Stimulated activated CD4-positive, alpha-beta T cell treated with anti-CD3 and anti-CD28 coated beads, Interleukin-4, amount 100 ng/mL, for 48 hours (primary cell): ENCODE results near the gene IL13RA2.

Experiments
- DNase-seq, 2 donors: peaks; one replicate each; pipeline ENCODE4 v3.0.0-alpha.2; 2020; ENCODE audit warnings: low read depth in 2 of 2

The IL13RA2 gene

DNA sequence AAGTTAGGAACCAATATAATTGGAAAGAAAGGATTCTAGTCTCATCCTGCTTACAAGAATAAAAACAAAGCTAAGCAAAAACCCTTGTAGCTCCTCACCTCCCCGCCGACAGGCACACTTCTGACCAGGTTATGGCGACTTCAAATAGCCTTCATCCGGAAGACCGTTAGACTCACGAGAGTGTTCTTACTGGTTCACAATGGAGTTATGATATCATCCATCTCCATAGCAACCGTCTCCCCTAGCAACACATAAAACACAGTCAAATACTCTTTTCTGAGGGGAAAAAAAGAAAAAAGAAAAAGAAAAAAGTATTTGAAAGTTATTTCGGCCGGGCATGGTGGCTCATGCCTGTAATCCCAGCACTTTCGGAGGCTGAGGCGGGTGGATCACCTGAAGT lies at the start of gene IL13RA2:
TSS of gene IL13RA2 (minus strand) at position 162 of the 400 bp plus-strand sequence. CDS start 347 bp downstream, outside the sequence.
- DNase-seq, result no peak

- no peak for DNase-seq
Measured at GRCh38 chrX:115065304-115065703, 47.9 kb upstream of the IL13RA2 start.

DNA sequence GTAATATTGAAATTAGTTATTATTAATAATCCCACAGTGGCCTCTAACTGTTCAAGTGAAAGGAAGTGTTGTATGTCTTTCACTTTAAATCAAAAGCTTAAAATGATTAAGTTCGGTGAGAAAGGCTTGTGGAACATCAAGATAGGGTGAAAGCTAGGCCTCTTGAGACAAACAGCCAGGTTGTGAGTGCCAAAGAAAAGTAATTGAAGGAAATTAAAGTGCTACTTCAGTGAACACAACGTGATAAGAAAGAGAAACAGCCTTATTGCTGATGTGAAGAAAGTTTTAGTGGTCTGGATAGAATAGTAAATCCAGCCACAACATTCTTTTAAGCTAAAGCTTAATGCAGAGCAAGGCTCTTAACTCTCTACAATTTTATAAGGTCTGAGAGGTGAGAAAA lies 42.6 kb upstream of the IL13RA2 start:
- DNase-seq, result no peak

GRCh38 chrX:115058276-115058675 lies 40.9 kb upstream of the IL13RA2 start:
- DNase-seq, result no peak

- DNase-seq, result no peak
Measured at GRCh38 chrX:115054876-115055275, 37.5 kb upstream of the IL13RA2 start.

DNA sequence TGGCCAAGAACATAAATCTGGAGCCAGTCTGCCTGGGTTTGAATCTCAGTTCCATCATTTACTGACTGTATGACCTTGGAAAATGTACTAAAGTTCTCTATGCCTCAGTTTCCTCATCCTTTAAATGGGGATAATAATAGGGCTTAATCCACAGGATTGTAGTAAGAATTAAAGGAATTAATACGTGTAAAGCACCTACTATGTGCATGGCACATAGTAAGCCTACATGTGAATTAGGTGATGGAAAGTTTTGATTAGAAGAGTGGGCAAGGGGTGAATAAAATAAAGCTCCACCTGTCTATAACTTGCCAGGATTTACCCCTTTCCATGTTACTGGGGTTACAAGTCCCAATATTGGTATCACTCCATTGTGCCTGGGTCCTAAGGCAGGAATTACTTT lies 35.8 kb upstream of the IL13RA2 start:
- no peak for DNase-seq

- no peak for DNase-seq
Measured at GRCh38 chrX:115047715-115048114, 30.3 kb upstream of the IL13RA2 start.

GRCh38 chrX:115047181-115047580 lies 29.8 kb upstream of the IL13RA2 start:
- no peak for DNase-seq

- no peak for DNase-seq
Measured at GRCh38 chrX:115040417-115040816, 23.0 kb upstream of the IL13RA2 start.

GRCh38 chrX:115038406-115038805 lies 21.0 kb upstream of the IL13RA2 start:
- DNase-seq, result no peak

GRCh38 chrX:115036029-115036428 lies 18.6 kb upstream of the IL13RA2 start:
- DNase-seq, result no peak

DNA sequence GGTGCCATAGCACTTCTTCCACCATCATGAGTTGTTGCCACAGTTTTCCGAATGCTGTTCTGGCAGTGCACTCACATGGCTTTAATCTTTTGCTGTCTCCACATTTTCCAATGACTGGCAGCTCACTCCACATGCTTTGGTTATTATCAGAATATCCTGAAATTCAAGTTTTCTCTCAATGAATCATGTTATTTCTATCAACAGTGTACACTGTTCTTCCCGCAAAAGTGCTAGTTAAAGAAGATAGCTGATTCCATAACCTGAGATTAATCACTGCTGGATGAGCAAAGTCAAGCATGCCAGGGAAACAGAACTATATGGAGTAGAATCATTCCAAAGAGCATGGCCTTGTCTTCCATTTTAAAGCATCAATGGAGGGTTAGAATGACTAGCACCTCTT lies 14.6 kb upstream of the IL13RA2 start:
- no peak for DNase-seq

- no peak for DNase-seq
Measured at GRCh38 chrX:115030625-115031024, 13.2 kb upstream of the IL13RA2 start.

GRCh38 chrX:115029869-115030570 lies 12.6 kb upstream of the IL13RA2 start:
- no peak for DNase-seq

GRCh38 chrX:115029440-115029839 lies 12.0 kb upstream of the IL13RA2 start:
- DNase-seq, result no peak

DNA sequence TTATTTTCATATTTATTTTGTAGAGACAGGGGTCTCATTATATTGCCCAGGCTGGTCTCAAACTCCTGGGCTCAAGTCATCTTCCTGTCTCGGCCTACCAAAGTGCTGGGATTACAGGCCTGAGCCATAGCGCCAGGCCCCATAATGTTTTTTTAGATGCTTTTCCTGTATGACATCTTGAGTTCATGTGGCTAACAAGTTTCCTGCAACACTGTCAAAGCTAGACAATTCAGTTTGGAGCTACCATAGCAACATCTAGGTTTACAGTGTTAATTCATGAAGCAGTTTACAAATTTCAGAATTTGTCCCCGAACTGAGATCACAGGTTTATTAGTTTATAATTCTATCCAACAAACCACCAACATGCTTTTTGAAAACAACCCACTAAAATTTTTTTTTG lies 6.4 kb upstream of the IL13RA2 start:
- DNase-seq, result no peak

DNA sequence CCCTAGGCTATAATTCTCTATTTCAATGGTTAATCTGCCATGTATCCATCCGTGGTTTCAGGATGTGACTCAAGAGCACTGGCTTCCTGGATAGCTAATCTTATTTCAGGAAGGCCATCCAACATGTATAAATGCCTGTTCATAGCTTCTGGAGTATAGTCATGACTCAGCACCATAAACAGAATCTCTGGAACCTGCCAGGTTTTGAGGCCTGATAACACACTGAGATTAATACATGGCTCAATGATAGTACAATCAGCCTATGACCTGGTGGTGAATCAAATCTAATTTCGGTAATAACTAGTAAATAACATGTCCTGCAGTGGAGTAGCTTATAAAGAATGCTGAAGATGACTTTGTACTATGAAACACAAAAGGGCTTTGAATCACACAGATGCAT lies 5.7 kb upstream of the IL13RA2 start:
- DNase-seq, result no peak

- no peak for DNase-seq
Measured at GRCh38 chrX:115021121-115021520, 3.7 kb upstream of the IL13RA2 start.

- DNase-seq, result no peak
Measured at GRCh38 chrX:115018944-115019343, 1.5 kb upstream of the IL13RA2 start.

GRCh38 chrX:115018040-115018647 lies 728 bp upstream of the IL13RA2 start:
- DNase-seq, result no peak

DNA sequence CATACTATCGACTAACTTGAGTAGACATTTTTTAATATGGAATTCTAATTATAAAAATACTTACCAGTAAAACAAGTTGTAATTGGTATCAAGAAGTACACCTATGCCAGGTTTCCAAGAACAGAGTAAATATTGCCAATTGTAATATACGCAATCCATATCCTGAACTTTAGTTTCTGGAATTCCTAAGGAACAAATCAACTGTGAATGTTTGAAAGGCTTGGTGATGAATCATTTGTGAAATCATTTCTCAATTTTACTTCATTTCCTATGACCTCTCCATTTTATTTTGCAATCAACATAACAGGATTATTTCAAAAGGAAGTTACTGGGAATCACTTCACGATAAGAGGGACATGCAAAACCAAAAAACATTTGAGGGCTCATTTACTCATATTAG lies 3.7 kb downstream of the IL13RA2 start:
- DNase-seq, result no peak

- no peak for DNase-seq
Measured at GRCh38 chrX:115011428-115011827, 6.0 kb downstream of the IL13RA2 start.

GRCh38 chrX:114999906-115000305 lies 17.5 kb downstream of the IL13RA2 start:
- no peak for DNase-seq

- no peak for DNase-seq
Measured at GRCh38 chrX:114997779-114998178, 19.6 kb downstream of the IL13RA2 start.
